Activated CD8-positive, alpha-beta memory T cell treated with anti-CD3 and anti-CD28 coated beads for 36 hours (primary cell): Measurements from ENCODE around the gene LIN37. TPM values are rescaled to one million over a fixed set of nuclear protein-coding genes. Genes with fewer than 3 reads are reported as not detected.

Source experiments
- CTCF ChIA-PET: fragments of 350-600 bp; sonication (Branson Sonifier 250); formaldehyde crosslinking; loops from one replicate; lab custom pipeline; 2021; ENCODE audit warnings: antibody characterized with exemption; lab: Charles Lee
- POLR2A ChIA-PET: fragments of 350-600 bp; sonication (Branson Sonifier 250); formaldehyde crosslinking; loops from one replicate; lab custom pipeline; 2021; ENCODE audit warnings: antibody characterized with exemption; lab: Charles Lee
- total RNA-seq, 2 experiments: library from RNA; stranded (reverse); gene quantifications; one replicate each; pipeline ENCODE4 v1.2.3, GENCODE V29; 2021

LIN37 gene
- total RNA-seq, 2 experiments from 2014 or later = 7.3 to 10.5 TPM

DNA sequence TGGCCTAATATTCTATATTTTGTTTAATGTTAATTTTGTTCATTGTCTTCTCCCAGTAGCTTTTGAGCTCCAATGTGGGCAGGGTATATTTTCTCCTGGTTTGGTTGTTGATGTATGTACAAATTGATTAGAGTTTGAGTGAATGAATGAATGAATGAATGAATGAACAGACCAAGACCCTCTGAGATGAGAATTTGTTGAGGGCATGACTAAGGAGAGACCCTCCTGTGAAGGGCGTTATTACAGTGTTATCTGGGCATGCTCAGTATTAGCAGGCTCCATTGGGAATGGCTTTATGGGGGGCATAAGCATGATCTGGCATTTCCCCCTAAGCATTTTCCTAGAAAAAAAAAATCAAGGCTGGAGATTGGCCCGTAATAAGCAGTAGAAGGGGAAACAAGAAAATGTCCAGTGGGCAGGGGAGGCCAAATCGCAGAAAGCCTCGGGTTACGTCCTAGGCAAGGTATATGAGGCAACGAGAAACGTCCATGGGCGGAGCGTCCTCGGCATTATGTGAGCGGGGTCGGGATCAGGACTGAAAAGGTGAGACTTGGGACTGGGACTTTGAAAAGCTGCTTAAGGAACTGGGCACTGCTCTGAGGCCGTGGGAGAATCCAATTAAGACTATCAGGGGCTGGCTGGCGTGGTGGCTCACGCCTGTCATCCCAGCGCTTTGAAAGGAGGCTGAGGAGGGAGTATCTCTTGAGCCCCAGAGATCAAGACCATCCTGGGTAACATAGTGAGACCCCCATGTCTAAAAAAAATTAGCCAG is 26.1 kb downstream of the LIN37 start:
- CTCF ChIA-PET = interaction anchor here (1.0 kb wide), 1 partner anchor 68 kb away, joined by 4 read pairs; no protein-coding TSS in a partner anchor
- POLR2A ChIA-PET = no interaction called here

DNA sequence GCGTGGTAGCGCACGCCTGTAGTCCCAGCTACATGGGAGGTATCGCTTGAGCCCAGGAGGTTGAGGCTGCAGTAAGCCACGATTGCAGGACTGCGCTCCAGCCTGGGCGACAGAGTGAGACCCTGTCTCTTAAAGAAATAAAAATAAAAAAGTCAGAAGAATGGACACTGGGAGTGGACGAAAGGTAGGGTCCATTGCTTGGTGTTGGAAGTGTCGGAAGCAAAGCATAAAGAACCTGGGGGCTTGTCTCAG is 26.6 kb downstream of the LIN37 start:
- POLR2A ChIA-PET = no interaction called here
- CTCF ChIA-PET = no interaction called here

DNA sequence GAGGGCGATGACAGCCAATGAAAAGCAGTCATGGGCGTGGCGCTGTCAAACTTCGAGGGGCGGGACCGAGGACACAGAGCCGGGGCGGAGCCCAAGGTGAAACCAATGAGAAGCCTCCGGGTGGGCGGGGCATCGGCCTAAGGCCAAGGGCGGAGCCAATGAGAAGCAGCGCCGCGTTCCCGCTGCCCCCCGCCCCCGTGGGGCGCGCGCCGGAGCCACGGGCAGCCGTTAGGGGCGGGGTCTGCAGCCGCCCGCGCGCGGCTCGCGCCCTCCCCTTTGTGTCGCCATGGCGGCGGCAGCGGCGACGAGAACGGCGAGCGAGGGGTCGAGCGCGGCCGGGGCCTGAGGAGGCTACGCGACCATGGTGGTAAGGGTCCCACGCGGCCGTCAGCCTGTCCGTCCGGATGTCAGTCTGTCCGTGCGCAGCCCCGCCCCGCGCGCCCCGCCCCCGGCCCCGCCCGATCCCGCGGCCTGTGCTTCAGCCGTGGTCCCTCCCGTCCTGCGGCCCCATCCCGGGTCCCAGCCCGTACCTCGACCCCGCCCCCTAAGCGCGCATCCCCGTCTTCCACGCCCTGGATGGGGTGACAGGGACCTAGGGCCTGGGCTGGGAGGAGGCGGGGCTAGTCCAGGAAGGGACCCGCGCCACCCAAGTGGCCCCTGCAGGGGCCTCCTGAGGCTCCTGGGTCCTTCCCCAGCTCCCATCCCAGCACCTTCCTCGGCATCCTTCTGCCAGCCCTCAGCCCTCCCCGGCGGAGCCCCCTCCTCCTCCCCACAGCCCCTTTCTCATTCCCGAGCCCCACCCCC is 27.1 kb downstream of the LIN37 start, which contains the start of gene ARHGAP33:
Gene ARHGAP33 (plus strand): TSS at position 267 of the 804 bp plus-strand sequence. CDS start 95 bp downstream, at position 362.
- ChIA-PET CTCF (interaction anchor here (1.4 kb wide), 1 partner anchor 15 kb away, joined by 4 read pairs; no protein-coding TSS in a partner anchor), POLR2A (interaction anchor here (2.1 kb wide), 1 partner anchor 30 kb away, joined by 6 read pairs; the partner anchor contains the start of genes PSENEN and U2AF1L4)

DNA sequence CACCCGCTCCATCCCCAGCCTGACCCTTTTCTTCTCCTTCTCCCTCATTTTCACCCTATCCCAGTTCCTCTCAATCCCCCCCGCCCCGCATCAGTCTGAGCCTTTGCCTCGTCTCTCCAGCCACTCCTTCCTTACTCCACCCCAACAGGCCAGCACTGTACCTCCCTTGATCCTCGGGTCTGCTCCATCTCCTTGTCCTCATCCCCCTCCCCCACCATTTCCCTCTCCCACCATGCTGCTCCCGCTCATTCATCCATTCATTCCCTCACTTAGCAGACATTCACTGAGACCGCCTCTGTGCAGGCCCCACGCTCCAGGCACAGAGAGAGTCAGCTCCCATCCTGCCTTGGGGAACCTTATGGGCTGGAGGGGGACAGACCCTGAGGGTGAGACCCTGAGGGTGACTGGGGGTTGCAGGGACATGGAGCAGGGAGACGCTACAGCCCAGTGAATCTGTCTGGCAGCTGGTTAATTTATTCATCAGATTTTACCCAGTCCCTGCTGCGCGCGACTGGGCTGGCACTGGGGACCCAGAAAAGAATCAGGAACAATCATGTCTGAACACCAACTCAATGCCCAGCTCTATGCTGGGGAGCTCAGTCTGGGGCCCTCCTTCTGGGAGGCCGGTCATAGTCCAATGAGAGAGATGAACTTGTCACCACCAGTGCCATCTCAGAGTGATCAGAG is 27.9 kb downstream of the LIN37 start:
- ChIA-PET POLR2A (interaction anchor here (2.1 kb wide), 1 partner anchor 31 kb away, joined by 6 read pairs; the partner anchor contains the start of genes PSENEN and U2AF1L4), CTCF (interaction anchor here (1.4 kb wide), 1 partner anchor 15 kb away, joined by 4 read pairs; no protein-coding TSS in a partner anchor)

DNA sequence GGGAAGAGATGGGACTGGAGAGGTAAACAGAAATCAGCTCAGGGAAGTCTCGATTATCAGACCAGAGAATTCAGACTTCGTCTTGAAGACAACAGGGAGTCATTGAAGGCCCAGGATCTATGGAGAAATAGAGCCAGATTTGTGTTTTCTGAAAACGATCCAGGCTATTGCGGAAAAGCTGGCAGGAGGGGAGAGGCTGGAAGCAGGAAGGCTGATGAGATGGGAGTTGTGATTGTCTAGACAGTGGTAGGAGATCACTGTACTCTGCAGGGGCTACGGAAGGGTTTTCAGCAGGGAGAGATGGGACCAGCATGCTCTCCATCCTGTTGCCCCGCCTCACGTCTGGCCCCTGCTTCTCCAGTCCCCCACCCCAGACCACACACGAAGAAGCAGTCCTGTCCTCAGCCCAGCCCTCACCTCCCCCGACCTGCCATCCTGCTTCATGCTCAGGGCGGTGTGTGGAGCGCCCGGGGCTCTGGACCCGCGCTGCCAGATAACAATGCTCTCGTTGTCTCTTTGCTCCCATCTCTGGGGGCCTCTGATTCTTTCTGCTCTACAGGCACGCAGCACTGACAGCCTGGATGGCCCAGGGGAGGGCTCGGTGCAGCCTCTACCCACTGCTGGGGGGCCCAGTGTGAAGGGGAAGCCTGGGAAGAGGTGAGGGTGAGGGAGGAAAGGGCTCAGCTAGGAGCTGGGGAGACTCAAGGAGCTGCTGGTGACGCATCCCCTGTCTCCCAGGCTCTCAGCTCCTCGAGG is 28.9 kb downstream of the LIN37 start:
- POLR2A ChIA-PET = interaction anchor here (2.1 kb wide), 1 partner anchor 32 kb away, joined by 6 read pairs; the partner anchor contains the start of genes PSENEN and U2AF1L4
- CTCF ChIA-PET = interaction anchor here (1.4 kb wide), 1 partner anchor 14 kb away, joined by 4 read pairs; no protein-coding TSS in a partner anchor

DNA sequence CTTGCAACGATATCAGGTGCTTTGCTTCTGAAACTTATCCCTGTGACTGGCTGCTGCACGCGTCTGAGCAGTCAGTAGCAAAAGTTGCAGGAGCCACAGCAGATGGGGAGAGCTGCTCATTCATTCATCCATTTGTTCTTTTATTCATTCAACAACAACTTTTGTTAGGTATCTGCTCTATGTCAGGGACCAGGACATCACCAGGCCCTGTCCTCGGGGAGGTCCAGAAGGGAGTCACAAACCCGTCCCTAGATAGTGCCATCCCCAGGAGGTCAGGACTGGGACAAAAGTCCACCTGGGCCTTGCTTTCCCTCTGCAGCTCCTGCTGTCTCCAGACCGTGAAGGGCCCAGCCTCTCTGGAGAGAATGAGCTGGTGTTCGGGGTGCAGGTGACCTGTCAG is 29.6 kb downstream of the LIN37 start:
- ChIA-PET CTCF (no interaction called here), POLR2A (interaction anchor here (2.1 kb wide), 1 partner anchor 33 kb away, joined by 6 read pairs; the partner anchor contains the start of genes PSENEN and U2AF1L4)

DNA sequence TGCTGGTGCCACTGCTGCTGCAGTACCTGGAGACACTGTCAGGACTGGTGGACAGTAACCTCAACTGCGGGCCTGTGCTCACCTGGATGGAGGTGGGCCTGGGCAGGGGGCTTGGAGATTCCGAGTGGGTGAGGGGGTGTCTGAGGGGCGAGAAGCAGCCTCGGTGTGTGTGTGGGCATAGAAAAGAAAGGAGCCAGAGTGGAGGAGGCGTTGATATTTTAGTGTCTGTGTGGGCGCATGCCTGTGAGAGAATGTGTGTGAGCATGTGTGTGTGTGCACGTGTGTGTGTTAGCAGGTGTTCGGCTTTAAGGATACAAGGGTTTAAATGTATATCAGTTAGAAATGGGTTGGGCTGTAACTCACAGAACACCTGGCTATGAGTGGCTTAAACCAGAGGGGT is 30.7 kb downstream of the LIN37 start:
- ChIA-PET CTCF (no interaction called here), POLR2A (interaction anchor here (0.6 kb wide), 1 partner anchor 21 kb away, joined by 4 read pairs; no protein-coding TSS in a partner anchor)

DNA sequence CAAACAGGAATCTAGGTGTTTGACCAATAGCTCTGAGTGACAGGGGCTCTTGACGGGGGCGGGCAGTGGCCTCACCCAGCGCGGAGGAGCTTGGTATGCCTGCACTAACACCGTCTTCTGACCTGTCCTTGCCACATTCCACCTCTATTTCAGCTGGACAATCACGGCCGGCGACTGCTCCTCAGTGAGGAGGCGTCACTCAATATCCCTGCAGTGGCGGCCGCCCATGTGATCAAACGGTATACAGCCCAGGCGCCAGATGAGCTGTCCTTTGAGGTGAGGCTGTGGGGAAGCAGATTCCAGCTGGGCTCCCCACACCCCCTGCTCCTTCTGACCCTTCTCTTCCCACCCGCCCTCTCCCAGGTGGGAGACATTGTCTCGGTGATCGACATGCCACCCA is 31.7 kb downstream of the LIN37 start:
- ChIA-PET CTCF (no interaction called here), POLR2A (no interaction called here)

DNA sequence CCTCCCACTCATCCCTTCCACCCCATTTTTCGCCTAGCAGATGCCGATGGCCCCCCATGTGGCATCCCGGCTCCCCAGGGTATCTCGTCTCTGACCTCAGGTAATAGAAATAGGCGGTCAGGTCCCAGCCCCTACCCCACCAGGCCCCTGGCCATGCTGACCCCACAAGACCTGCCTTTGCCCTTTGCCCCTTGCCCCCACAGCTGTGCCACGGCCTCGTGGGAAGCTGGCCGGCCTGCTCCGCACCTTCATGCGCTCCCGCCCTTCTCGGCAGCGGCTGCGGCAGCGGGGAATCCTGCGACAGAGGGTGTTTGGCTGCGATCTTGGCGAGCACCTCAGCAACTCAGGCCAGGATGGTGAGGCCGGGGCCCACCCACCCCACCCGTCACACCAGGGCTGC is 32.3 kb downstream of the LIN37 start:
- CTCF ChIA-PET = no interaction called here
- POLR2A ChIA-PET = no interaction called here

DNA sequence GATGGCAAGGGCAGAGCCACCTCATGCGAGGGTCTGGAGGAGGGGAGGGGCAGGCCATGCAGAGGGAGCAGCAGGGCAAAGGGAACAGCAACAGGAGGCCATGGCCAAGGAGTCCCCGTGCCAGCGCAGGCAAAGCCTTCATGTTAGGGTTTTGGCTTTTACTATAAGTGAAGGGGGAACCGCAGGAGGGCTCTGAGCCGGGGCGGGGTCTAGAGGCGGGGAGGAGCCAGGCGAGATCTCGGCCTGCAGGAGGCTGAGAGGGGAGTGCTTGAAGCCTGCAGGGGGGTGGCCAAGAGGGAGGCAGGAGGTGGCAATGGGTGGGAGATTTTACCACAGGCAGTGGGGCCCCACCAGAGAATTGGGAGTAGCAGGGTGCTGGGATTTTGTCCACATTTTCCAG is 33.3 kb downstream of the LIN37 start:
- ChIA-PET POLR2A (no interaction called here), CTCF (no interaction called here)

DNA sequence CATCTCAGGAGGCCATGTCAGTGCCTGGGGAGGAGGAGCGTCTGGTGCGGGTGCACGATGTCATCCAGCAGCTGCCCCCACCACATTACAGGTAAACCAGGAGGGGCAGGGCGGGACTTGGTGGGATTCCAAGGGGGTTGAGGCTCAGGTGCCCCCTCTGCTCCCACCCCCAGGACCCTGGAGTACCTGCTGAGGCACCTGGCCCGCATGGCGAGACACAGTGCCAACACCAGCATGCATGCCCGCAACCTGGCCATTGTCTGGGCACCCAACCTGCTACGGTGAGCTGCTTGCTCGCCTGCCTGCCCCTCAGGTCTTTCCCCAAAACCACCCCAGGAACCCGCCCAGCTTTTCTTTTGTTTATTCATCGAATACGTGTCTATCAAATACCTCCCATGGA is 34.2 kb downstream of the LIN37 start:
- POLR2A ChIA-PET = no interaction called here
- CTCF ChIA-PET = no interaction called here

DNA sequence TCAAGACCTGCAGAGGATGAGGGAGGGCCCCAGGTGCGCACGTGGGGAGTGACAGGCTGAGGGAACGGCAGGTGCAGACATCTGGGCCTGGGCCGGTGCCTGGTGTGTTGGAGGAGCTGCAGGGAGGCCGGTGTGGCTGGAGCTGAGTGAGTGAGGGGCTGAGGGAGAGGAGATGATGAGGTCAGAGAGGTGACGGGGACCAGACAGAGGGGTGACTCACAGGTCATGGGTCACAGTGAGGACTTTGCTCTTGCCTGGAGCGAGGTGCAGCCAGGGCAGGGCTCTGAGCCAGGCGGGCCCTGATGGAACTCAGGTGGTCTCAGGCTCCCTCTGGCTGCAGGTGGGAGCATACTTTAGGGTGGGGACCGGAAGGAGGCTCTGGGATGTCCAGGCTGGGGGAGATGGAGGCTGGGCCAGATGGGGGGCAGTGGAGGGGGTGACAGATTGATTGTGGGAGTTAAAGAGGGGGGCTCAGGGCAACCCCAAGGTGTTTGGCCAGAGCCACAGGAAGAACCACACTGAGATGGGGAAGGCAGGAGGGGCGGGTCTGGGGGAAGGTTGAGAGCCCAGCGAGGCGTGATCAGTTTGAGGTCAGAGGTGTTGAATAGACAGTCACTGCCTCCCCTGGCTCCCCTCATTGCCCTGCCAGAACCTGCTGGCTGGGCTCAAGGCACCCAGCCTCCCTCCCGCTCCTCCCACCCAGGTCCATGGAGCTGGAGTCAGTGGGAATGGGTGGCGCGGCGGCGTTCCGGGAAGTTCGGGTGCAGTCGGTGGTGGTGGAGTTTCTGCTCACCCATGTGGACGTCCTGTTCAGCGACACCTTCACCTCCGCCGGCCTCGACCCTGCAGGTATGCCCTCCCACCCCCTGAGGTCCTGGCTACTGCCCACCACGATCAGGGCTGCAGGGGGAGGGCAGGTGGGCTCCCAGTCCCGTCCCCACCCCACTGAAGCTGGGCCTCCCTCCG is 35.4 kb downstream of the LIN37 start:
- POLR2A ChIA-PET = interaction anchor here (0.6 kb wide), 1 partner anchor 86 kb away, joined by 8 read pairs; no protein-coding TSS in a partner anchor
- CTCF ChIA-PET = no interaction called here

DNA sequence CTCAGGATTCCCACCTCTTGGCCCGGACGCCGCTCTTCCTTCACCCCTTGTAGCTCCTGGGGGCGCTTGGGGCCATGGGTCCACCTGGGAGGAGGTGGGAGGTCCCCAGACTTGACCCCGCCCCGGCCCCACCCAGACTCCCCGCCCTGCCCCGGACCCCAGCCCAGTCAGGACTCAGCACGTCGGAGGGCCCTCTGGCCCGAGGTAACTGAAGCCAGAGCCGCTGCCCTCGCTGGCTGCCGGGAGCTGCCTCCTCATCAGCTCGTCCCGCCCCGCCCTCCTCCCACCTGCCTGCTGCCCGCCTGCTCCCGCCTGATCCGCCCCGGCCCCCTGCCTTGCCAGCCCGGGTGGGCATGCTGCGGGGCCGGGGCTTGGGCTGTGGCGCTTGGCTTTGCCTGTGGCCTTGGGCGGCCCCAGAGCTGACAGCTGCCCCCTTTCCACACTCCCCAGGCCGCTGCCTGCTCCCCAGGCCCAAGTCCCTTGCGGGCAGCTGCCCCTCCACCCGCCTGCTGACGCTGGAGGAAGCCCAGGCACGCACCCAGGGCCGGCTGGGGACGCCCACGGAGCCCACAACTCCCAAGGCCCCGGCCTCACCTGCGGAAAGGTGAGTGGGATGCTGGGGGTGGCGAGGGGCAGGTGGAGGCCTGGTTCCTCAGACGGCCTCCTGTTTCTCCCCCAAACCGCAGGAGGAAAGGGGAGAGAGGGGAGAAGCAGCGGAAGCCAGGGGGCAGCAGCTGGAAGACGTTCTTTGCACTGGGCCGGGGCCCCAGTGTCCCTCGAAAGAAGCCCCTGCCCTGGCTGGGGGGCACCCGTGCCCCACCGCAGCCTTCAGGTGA is 36.3 kb downstream of the LIN37 start:
- ChIA-PET CTCF (no interaction called here), POLR2A (interaction anchor here (0.6 kb wide), 1 partner anchor 87 kb away, joined by 8 read pairs; no protein-coding TSS in a partner anchor)

DNA sequence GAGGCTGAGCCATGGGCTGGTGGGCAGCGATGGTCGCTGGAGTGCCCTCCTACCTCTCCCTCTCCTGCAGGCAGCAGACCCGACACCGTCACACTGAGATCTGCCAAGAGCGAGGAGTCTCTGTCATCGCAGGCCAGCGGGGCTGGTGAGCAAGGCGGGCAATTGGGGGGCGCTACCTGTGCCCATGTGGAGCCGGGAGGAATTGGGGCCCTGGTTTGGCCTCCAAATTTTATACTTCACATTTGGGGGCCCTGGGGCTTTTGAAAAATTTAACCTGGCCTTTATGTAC is 36.9 kb downstream of the LIN37 start:
- ChIA-PET POLR2A (no interaction called here), CTCF (no interaction called here)

DNA sequence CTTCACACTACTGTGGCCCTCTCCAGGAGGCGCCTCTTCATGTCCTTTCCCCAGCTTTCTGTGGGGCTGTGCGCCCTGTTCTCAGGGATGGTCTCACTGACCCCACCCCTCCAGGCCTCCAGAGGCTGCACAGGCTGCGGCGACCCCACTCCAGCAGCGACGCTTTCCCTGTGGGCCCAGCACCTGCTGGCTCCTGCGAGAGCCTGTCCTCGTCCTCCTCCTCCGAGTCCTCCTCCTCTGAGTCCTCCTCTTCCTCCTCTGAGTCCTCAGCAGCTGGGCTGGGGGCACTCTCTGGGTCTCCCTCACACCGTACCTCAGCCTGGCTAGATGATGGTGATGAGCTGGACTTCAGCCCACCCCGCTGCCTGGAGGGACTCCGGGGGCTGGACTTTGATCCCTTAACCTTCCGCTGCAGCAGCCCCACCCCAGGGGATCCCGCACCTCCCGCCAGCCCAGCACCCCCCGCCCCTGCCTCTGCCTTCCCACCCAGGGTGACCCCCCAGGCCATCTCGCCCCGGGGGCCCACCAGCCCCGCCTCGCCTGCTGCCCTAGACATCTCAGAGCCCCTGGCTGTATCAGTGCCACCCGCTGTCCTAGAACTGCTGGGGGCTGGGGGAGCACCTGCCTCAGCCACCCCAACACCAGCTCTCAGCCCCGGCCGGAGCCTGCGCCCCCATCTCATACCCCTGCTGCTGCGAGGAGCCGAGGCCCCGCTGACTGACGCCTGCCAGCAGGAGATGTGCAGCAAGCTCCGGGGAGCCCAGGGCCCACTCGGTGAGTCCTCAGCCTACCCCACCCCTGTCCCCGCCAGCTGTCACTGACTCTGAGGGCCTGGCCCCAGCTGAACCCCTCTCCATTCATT is 38.2 kb downstream of the LIN37 start:
- ChIA-PET CTCF (no interaction called here), POLR2A (no interaction called here)

DNA sequence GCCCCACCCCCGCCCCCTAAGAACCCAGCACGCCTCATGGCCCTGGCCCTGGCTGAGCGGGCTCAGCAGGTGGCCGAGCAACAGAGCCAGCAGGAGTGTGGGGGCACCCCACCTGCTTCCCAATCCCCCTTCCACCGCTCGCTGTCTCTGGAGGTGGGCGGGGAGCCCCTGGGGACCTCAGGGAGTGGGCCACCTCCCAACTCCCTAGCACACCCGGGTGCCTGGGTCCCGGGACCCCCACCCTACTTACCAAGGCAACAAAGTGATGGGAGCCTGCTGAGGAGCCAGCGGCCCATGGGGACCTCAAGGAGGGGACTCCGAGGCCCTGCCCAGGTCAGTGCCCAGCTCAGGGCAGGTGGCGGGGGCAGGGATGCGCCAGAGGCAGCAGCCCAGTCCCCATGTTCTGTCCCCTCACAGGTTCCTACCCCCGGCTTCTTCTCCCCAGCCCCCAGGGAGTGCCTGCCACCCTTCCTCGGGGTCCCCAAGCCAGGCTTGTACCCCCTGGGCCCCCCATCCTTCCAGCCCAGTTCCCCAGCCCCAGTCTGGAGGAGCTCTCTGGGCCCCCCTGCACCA is 38.9 kb downstream of the LIN37 start:
- POLR2A ChIA-PET = no interaction called here
- CTCF ChIA-PET = no interaction called here
